Subcutaneous abdominal adipose tissue (tissue), 5 donors: ENCODE results near the gene CHMP4B.

ENCODE experiments used
- H3K27ac ChIP-seq: one replicate; pipeline ENCODE4 v1.7.0; 2013; ENCODE audit warnings: low read depth, mild to moderate bottlenecking, inconsistent platforms, low read length, moderate library complexity
- H3K27me3 ChIP-seq, 5 donors: one replicate each; pipeline ENCODE4 v1.7.0; 2013; ENCODE audit warnings: low read length in 5 of 5, inconsistent platforms in 1 of 5; ENCODE audit not compliant: control insufficient read depth in 5 of 5, insufficient read depth in 4 of 5
- H3K36me3 ChIP-seq, 5 donors: one replicate each; pipeline ENCODE4 v1.7.0; 2013; ENCODE audit warnings: low read length in 5 of 5; ENCODE audit not compliant: control insufficient read depth in 5 of 5, insufficient read depth in 5 of 5
- H3K4me1 ChIP-seq, 5 donors: one replicate each; pipeline ENCODE4 v1.7.0; 2013; ENCODE audit warnings: low read length in 5 of 5, mild to moderate bottlenecking in 3 of 5, moderate library complexity in 1 of 5; ENCODE audit not compliant: control insufficient read depth in 5 of 5, insufficient read depth in 5 of 5
- H3K4me3 ChIP-seq, 5 donors: one replicate each; pipeline ENCODE4 v1.7.0; 2013; ENCODE audit warnings: low read length in 5 of 5, low read depth in 1 of 5
- H3K9ac ChIP-seq, 5 donors: one replicate each; pipeline ENCODE4 v1.7.0; 2013; ENCODE audit warnings: low read length in 5 of 5, mild to moderate bottlenecking in 4 of 5, moderate library complexity in 3 of 5
- H3K9me3 ChIP-seq, 5 donors: one replicate each; pipeline ENCODE4 v1.7.0; 2013; ENCODE audit warnings: low read length in 5 of 5; ENCODE audit not compliant: control insufficient read depth in 5 of 5
- donor health status: healthy.
- donor health status: healthy.
- donor health status: healthy.
- donor health status: healthy.
- donor health status: healthy.

Gene CHMP4B

DNA sequence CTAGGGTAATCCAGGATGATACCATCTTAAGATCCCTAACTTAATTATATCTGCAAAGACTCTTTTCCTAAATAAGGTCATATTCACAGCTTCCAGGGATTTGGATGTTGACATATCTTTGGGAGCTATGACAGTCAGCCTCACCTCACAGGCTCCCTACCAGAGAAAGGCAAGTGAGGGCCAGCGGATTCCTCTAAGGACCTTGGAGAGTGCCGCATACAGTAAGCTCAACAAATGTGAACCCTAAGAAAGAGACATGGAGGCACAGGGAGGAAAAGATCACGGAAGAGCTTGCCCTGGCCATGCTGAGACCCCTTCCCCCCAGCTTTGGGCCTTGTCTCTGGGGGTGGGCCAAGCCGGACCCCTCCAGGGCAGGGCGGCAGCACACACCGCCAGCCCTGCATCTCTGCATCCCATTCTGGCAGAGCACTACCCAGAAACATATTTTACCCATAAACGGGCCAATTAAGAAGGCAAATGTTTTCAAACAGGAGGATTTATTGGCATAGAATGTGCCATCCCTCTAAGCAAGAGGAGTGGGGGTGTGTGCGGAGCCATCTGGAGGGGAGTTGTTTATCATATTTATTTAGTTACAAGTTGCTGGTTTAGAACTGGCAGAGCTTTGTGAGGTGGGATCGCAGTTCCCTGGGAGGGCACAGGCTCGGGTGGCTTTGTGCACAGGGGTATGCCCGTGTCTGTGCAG is 55.4 kb downstream of the CHMP4B start:
- Histone ChIP-seq H3K4me1 (peaks cover 0 to 12% (median 9%) of the 10 kb centered on the region in 5 donors), H3K4me3 (no peak overlapping the region), H3K27ac (no peak overlapping the region), H3K9ac (no peak overlapping the region), H3K27me3 (peaks cover 0 to 3% (median 0%) of the 10 kb centered on the region in 5 donors), H3K36me3 (no peaks in the 10 kb centered on the region), H3K9me3 (no peaks in the 10 kb centered on the region)

DNA sequence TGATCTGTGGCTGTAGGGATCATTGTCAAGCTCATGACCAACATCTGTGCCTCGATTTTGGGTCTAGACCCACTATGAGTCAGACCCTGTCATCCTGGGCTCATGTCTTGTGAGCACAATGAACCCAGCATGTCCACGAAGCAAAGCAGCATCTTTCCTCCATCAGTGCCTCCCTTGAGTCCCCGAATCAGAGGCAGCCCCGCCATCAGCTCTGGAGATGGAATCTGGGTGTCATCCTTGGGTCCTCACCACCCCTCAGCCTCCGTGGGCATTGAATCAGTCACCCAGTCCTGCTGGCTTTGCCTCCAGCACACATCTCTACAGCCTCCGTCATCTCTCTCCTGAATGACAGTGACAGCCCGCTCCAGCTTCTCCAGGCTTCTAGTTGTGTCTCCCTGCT is 56.9 kb downstream of the CHMP4B start:
- Histone ChIP-seq H3K4me3 (no peak overlapping the region), H3K9me3 (no peaks in the 10 kb centered on the region), H3K27me3 (peaks cover 0 to 3% (median 0%) of the 10 kb centered on the region in 5 donors), H3K36me3 (no peaks in the 10 kb centered on the region), H3K9ac (no peak overlapping the region), H3K4me1 (peaks cover 0 to 7% (median 2%) of the 10 kb centered on the region in 5 donors), H3K27ac (no peak overlapping the region)

DNA sequence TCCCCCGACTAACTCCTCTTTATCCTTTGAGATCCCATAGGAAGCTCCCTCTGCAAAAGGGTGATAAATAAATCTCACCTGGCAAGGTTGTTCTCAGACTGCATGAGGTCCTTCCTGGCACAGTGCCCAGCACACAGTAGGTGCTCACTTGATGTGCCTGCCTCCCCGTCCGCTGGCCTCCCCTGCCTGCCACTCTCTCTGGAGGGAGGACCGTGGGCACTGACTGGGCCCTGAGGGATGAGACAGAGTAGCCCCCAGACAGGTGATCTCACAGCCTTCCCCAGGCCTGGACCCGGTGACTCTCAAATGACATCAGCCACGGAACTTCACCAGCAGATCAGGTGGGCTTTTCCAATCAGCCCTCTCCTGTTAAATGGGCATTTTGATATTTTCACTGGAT is 57.4 kb downstream of the CHMP4B start:
- no peak overlapping the region for H3K4me3 ChIP-seq
- no peak overlapping the region for H3K9ac ChIP-seq
- H3K27ac ChIP-seq = no peak overlapping the region
- H3K36me3 ChIP-seq = no peaks in the 10 kb centered on the region
- no peaks in the 10 kb centered on the region for H3K9me3 ChIP-seq
- H3K4me1 ChIP-seq = peaks cover 0 to 6% (median 0%) of the 10 kb centered on the region in 5 donors
- H3K27me3 ChIP-seq = peaks cover 0 to 3% (median 0%) of the 10 kb centered on the region in 5 donors

DNA sequence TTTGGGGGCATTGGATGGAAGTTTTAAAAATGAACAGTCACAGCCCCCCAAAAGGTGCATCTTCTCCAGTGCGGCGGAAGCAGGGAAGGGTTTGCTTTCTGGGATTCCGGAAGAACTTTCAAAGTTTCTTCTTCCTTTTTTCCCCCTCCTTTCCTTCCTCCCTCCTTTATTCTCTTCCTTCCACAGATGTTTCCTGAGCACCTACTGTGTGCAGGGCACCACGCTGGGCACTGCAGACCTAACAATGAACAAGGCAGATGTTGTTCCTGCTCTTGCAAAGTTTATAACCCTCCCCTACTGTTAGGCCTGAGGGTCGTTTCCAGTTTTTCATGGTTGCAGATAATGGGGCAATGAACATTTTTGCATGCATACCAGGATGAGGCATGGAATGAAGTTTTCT is 58.1 kb downstream of the CHMP4B start:
- no peak overlapping the region for H3K4me3 ChIP-seq
- no peak overlapping the region for H3K27ac ChIP-seq
- peaks cover 0 to 6% (median 0%) of the 10 kb centered on the region in 5 donors for H3K4me1 ChIP-seq
- H3K36me3 ChIP-seq = no peaks in the 10 kb centered on the region
- no peaks in the 10 kb centered on the region for H3K9me3 ChIP-seq
- H3K27me3 ChIP-seq = peaks cover 0 to 3% (median 0%) of the 10 kb centered on the region in 5 donors
- H3K9ac ChIP-seq = no peak overlapping the region

DNA sequence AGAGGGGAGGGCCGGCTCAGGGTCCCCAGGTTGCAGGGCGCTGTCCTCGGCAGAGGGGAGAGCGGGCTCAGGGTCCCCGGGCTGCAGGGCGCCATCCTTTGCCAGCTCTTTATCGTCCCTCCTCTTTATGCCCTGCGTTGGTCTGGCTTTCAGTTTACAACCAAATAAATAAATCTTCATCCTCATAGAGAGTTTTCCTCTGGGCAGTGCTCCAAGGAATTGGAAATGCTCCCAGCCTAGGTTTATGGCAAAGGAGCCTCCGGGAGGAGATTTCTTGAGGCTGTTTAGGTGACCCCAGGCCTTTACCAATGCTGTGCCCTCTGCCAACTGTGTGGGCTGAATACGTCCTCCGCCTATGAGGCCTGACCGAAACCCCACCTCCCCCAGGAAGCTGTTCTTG is 60.2 kb downstream of the CHMP4B start:
- Histone ChIP-seq H3K9me3 (no peaks in the 10 kb centered on the region), H3K27ac (no peak overlapping the region), H3K4me1 (peaks cover 0 to 6% (median 0%) of the 10 kb centered on the region in 5 donors), H3K4me3 (no peak overlapping the region), H3K27me3 (peaks cover 0 to 3% (median 0%) of the 10 kb centered on the region in 5 donors), H3K36me3 (no peaks in the 10 kb centered on the region), H3K9ac (no peak overlapping the region)

DNA sequence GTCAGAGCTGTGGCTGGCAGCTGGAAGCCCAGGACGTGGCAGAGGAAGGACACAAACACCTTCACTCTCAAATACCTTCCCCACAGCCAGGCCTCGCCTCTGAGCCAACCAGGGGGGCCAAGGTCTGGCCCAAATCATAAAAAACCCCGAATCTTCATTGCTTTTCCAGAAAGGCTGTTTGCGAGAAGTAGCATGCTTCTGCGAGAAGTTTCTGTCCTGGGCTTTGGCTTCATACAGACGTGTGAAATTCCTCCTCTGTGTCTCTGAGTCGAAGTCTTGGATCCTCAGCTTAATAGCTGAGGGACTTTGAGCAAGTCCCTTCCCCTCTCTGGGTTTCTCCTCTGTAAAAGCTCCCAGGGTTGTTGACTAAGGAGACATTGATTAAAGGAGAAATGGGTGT is 63.0 kb downstream of the CHMP4B start:
- Histone ChIP-seq H3K27me3 (no peaks in the 10 kb centered on the region), H3K9me3 (peaks cover 0 to 11% (median 8%) of the 10 kb centered on the region in 5 donors), H3K36me3 (no peaks in the 10 kb centered on the region), H3K4me3 (no peak overlapping the region), H3K4me1 (peaks cover 0 to 6% (median 0%) of the 10 kb centered on the region in 5 donors), H3K27ac (no peak overlapping the region), H3K9ac (no peak overlapping the region)

DNA sequence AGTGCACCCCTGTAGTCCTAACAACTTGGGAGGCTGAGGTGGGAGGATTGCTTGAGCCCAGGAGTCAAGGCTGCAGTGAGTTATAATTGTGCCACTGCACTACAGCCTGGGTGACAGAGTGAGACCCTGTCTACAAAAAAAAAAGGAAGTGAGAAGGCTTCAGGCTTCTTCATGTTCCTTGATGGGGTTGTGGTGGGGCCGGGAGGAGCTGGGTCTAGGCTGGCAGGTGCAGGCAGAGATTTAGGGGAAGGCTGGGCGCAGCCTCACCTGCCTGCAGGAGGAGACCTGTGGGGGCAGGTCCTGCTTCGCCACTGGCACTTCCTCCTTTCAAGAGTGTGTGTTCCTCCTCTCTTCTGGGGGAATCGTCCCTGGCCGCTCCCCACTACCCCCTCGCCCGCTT is 63.9 kb downstream of the CHMP4B start:
- H3K4me3 ChIP-seq = no peak overlapping the region
- no peak overlapping the region for H3K9ac ChIP-seq
- H3K9me3 ChIP-seq = peaks cover 0 to 14% (median 13%) of the 10 kb centered on the region in 5 donors
- H3K36me3 ChIP-seq = no peaks in the 10 kb centered on the region
- H3K27ac ChIP-seq = no peak overlapping the region
- H3K4me1 ChIP-seq = peaks cover 0 to 6% (median 0%) of the 10 kb centered on the region in 5 donors
- no peaks in the 10 kb centered on the region for H3K27me3 ChIP-seq

DNA sequence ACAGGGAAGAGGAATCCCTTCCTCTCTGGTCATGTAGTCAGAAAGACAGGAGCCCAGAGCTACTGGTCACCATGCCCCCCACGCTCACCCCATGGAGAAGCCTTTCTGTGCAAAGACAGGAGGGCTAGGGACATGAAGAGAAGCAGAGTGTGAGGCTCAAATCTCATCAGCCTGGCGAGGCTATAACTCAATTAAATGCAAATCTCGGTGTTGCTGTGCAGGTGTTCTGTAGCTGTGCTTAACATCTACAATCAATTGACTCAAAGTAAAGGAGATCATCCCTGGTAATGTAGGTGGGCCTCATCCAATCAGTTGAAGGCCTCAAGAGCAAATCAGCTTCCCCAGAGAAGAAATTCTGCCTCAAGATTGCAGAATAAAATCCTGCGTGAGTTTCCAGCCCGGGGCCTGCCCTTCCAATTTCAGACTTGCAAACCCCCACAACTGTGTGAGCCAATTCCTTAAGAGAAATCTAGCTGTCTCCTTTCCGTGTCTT is 64.4 kb downstream of the CHMP4B start:
- Histone ChIP-seq H3K36me3 (no peaks in the 10 kb centered on the region), H3K9me3 (peaks cover 0 to 14% (median 13%) of the 10 kb centered on the region in 5 donors), H3K27ac (no peak overlapping the region), H3K4me3 (no peak overlapping the region), H3K4me1 (peaks cover 0 to 6% (median 0%) of the 10 kb centered on the region in 5 donors), H3K9ac (no peak overlapping the region), H3K27me3 (no peaks in the 10 kb centered on the region)

DNA sequence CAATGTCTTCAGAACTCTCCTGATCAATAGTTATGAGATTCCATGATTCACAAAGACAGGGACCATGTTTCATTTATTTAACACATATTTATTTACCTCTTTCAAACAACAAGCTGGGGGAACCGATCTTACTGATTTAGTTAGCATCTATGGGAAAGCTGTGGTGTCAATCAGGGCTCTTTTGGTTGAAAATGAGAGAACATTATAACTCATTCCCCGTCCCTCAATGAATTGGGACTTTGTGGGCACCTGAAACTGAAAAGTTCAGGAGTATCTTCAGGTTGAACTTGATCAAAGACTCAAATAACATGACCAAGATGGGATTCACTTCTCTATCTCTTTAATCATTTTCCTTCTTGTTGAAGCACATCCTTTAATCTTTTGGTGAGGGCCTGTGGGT is 67.4 kb downstream of the CHMP4B start:
- Histone ChIP-seq H3K4me1 (no peaks in the 10 kb centered on the region), H3K27me3 (peaks cover 0 to 8% (median 4%) of the 10 kb centered on the region in 5 donors), H3K4me3 (no peak overlapping the region), H3K27ac (no peak overlapping the region), H3K36me3 (no peaks in the 10 kb centered on the region), H3K9ac (no peak overlapping the region), H3K9me3 (peaks cover 0 to 14% (median 13%) of the 10 kb centered on the region in 5 donors)

DNA sequence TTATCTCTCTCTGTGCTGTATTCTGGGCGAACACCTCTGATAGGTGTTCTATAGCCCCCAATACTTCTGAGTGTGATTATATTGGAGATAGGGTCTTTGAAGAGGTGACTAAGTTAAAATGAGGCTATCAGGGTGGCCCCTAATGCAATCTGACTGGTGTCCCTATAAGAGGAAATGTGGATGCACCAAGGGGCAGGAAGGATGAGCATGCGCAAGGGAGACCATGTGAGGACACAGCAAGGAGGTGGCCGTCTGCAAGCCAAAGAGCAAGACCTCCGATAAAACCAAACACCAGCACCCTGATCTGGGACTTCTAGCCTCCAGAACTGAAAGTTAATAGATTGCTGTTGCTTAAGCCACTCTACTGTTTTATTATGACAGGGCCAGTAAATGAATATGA is 69.2 kb downstream of the CHMP4B start:
- H3K9me3 ChIP-seq = peaks cover 0 to 14% (median 13%) of the 10 kb centered on the region in 5 donors
- no peaks in the 10 kb centered on the region for H3K4me1 ChIP-seq
- H3K36me3 ChIP-seq = no peaks in the 10 kb centered on the region
- peaks cover 0 to 8% (median 4%) of the 10 kb centered on the region in 5 donors for H3K27me3 ChIP-seq
- no peak overlapping the region for H3K4me3 ChIP-seq
- H3K27ac ChIP-seq = no peak overlapping the region
- H3K9ac ChIP-seq = no peak overlapping the region
